HG02798 (cell line): ENCODE measurements around the gene FAM186B.

Experiments used
- ATAC-seq: cut with Tn5 transposase; IDR thresholded peaks from one replicate; pipeline ENCODE4 v1.9.1; 2021; ENCODE audit warnings: mild to moderate bottlenecking; ENCODE audit not compliant: unreplicated experiment, poor library complexity

Gene FAM186B

DNA sequence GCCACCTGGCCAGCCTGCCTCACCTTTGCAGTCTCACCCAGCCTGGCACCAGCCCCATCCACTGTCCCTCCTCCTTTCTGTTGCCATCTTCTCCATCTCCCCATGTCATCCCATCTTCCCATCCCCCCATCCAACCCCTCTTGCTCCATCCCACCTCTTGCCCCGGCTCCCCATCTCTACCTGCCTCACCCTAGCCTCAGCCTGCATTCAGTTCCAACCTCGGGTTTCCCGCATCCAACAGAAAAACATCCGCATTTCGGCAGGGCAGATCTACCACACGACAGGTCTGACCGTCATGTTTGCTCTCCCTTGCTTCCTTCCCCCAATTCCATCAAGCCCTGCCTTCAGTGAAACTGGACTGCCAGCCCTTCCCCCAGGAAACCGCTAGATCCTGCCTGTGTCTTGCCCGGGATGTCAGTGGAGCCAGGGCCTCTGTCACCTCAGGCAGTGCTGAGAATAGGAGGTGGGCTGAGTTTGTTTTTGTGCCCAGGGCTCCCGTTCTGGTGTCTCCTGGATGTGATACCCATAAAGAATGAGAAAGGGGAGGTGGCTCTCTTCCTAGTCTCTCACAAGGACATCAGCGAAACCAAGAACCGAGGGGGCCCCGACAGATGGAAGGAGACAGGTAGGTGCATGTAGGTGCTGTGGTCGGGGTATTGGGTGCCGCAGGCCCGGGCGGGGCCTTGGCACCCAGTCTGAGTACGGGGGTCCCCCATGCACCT, 64.1 kb downstream of the FAM186B start:
- ATAC-seq = no peak

DNA sequence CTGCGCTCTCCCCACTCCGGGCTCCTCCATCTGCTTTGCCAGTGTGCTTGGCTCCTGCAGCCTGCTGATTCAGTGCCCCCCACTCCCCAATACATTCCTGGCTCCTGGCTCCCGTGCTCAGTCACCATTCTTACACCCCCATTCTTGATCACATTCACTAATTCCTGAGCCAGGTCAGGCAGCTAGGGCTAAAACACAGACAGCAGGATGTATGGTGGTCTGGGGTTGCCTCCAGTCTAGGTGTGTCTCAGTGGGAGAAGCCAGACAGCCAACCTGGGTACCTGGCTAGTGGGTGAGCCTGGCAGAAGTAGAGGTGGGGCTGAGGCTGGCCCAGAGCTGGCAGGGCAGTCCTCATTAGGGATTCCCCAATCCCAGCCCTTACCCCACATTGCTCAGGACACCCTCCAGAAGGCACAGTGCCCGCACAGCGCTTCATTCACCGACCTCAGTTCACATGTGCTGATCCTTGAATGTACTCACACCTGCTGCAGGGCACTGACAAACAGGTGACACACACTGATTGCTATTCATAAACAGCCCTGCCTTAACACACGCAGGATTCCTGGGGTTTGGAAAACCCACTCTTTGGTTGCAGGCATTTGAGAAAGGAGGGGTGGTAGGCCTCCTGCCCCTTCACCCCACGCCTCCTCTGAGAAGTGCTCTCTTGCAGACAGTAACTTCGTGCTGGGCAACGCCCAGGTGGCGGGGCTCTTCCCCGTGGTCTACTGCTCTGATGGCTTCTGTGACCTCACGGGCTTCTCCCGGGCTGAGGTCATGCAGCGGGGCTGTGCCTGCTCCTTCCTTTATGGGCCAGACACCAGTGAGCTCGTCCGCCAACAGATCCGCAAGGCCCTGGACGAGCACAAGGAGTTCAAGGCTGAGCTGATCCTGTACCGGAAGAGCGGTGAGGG, 65.0 kb downstream of the FAM186B start:
- no peak for ATAC-seq

DNA sequence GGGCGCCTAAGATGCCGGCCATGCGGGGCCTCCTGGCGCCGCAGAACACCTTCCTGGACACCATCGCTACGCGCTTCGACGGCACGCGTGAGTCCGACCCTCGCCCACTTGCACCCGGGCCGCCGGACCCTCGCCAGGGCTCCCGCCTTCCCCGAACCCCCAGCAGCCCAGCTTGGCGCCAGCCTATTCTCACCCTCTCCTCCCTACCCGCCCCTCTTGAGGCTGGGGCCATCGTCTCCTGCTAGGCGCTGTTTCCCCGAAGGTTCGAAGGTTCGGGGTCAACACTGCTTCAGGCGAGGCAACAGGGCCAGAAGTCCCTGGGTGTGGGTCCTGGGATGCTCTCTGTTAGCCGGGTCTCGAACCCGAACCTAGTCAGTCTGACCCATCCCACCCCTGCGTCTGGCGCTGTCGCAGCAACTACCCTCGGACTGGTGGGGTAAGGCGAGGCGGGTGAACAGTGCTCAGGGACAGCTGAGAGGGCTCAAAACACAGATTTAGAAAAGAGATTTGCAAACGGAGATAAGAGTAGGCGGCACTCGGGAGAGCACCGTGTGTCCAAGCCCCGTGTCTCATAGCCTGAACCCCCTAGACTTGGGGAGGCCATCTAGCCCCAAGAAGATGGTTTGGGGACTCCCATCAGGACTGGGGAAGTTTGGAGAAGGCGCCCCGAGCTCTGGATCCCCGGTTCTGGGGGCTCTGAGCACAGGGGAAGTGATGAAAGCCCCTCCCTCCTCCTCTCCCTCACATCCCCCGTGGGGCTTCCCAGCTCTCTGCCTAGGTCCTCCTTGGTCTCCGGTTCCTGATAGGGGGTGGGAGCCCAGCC, 65.8 kb downstream of the FAM186B start:
- ATAC-seq = no peak

DNA sequence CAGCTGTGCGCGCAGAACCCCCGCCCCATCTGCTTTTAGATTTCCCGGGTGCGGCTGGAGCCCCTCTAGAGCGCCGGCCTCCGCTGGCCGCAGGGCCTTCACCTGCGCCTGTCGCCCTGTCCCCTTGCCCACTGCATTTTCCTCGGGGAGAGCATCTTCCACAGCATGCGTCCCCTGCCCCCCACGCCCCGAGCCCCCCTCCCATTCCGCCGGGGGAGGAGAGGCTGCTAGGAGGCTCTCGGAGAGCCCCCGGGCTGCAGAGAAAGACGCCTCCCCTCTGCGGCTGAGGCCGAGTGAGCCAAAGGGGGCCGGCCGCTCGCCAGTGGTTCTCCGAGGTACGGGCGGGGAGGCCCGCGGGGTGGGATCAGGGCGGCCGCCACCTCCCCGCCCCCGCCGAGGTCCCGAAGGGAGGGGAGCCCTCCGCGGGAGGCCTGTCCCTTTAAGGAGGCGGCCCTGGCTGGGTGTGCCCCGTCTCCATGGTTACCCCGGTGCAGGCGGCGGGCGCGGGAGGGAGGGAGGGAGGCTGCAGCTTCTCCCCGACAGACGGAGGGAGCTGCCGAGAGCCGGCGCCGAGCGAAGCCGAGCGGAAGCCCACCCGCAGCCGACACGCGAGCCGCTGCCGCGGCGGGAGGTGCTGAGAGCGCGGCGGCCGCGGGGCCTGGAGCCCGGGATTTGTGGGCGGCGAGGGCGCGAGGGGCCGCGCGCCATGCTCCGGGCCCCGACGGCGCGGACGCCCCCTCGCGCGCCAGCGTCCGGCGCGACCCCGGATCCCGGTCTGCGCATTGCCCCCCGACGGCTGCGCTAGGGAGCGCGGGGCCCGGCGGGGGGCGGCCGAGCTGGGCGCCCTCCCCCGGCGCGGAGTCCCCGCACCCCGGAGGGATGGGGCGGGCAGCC, 66.7 kb downstream of the FAM186B start, which contains the start of gene KCNH3:
KCNH3 (plus strand) TSS at position 521 of the 894 bp plus-strand sequence. CDS start 387 bp downstream, outside the sequence.
- peak; percentile 70 for ATAC-seq

DNA sequence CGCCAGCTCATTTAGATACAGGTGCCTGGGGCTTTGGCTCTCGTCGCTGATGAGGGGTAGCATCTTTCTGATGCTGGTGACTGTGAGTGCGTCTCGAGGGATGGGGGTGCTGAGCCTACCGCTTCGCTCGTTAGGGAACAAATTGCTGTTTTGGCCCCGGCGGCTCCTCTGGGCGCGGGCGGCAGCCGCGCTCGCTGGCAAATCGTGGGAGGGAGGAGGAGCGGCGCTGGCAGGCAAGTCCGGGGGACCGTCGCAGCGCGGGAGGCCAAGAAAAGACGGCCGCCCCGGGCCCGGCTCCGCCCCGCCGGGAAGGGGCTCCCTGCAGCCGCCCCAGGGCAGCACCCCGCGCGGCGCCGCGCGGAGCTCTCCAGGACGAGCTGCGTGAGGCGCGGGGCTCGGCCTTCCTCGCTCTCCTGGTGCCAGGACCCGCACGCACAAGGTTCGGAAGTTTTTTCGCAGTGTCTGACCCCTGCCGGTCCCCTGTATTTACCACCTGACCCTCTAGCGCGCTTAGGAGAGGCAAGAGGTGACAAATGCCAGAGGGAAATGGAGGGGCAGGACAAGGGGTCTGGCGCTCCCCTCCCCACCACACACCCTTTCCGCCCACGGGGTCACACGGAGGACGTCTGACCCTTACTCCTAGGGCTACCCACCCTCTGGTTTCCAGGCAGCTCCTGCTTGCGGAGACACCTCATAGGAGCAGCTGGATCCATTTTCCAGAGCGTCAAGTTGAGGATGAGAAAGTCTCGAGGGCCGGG, 67.5 kb downstream of the FAM186B start:
- no peak for ATAC-seq
